K562 (cell line): ENCODE results near the gene CAPN8. TPM values are rescaled to one million over a fixed set of nuclear protein-coding genes. Genes with fewer than 3 reads are reported as not detected.

Experiments used
- ARID2 ChIP-seq: fragments of 450-650 bp; IDR thresholded peaks from 2 replicates; pipeline ENCODE4 v1.6.1; 2017; ENCODE audit warnings: antibody characterized with exemption, mild to moderate bottlenecking
- CBFA2T2 ChIP-seq: fragments of 450-650 bp; conservative IDR thresholded peaks from 2 replicates; pipeline ENCODE4 v1.6.1; 2017; ENCODE audit warnings: mild to moderate bottlenecking
- CEBPG ChIP-seq, 3 experiments: fragments of 200-800 bp in 1 of 3; sonication (Bioruptor generic) in 1 of 3; sonication (generic) in 1 of 3; formaldehyde crosslinking in 1 of 3; IDR thresholded peaks in 2 of 3; conservative IDR thresholded peaks in 1 of 3; 2 replicates each; pipeline versions ENCODE4 v1.6.1 to v1.8.0; 2016 to 2022; ENCODE audit warnings: missing compliant biosample characterization in 2 of 3, missing genetic modification characterization in 2 of 3, mild to moderate bottlenecking in 1 of 3, missing genetic modification reagents in 1 of 3
- DMBX1 ChIP-seq: fragments of 250-450 bp; sonication (Bioruptor Pico); IDR thresholded peaks from 2 replicates; pipeline ENCODE4 v1.8.0; 2022; ENCODE audit warnings: inconsistent platforms, mild to moderate bottlenecking, moderate library complexity, borderline replicate concordance
- HOMEZ ChIP-seq: fragments of 250-450 bp; sonication (Bioruptor Pico); IDR thresholded peaks from 2 replicates; pipeline ENCODE4 v1.4.0; 2020; ENCODE audit warnings: mild to moderate bottlenecking, moderate library complexity
- JUND ChIP-seq, 2 experiments: IDR thresholded peaks; 2 replicates in 1 of 2; 3 replicates in 1 of 2; pipeline ENCODE4 v1.6.1; 2011; ENCODE audit warnings: borderline replicate concordance in 2 of 2, low read depth in 2 of 2, low read length in 2 of 2, improper control_type of control experiment in 1 of 2, missing biosample characterization in 1 of 2, missing genetic modification characterization in 1 of 2, missing genetic modification reagents in 1 of 2
- KLF1 ChIP-seq: fragments of 450-650 bp; IDR thresholded peaks from 2 replicates; pipeline ENCODE4 v1.6.1; 2016; ENCODE audit warnings: missing genetic modification characterization, missing compliant biosample characterization
- L3MBTL2 ChIP-seq: fragments of 450-650 bp; IDR thresholded peaks from 2 replicates; pipeline ENCODE4 v1.6.1; 2016; ENCODE audit warnings: mild to moderate bottlenecking, moderate library complexity
- NFIC ChIP-seq: fragments of 450-650 bp; IDR thresholded peaks from 2 replicates; pipeline ENCODE4 v1.6.1; 2017; ENCODE audit warnings: mild to moderate bottlenecking, inconsistent platforms
- NR2C2 ChIP-seq, 2 experiments: fragments of 200-800 bp in 1 of 2; sonication (Bioruptor generic) in 1 of 2; sonication (generic) in 1 of 2; formaldehyde crosslinking in 1 of 2; IDR thresholded peaks; 2 replicates each; pipeline versions ENCODE4 v1.6.1 to v1.8.0; 2016 to 2022; ENCODE audit warnings: mild to moderate bottlenecking in 1 of 2, missing compliant biosample characterization in 1 of 2, missing genetic modification characterization in 1 of 2, missing genetic modification reagents in 1 of 2
- RAD51 ChIP-seq: fragments of 450-650 bp; IDR thresholded peaks from 2 replicates; pipeline ENCODE4 v1.7.1; 2016; ENCODE audit warnings: low read depth, mild to moderate bottlenecking, borderline replicate concordance
- SMAD1 ChIP-seq: fragments of 150-350 bp; IDR thresholded peaks from 2 replicates; pipeline ENCODE4 v1.6.1; 2014; ENCODE audit warnings: low read length, low read depth; ENCODE audit not compliant: partially characterized antibody
- SNRNP70 ChIP-seq: fragments of 200-400 bp; formaldehyde crosslinking; optimal IDR thresholded peaks from 2 replicates; pipeline ENCODE3; 2017; ENCODE audit warnings: low read depth, low read length
- U2AF1 ChIP-seq: fragments of 200-400 bp; formaldehyde crosslinking; optimal IDR thresholded peaks from 2 replicates; pipeline ENCODE3; 2017; ENCODE audit warnings: mild to moderate bottlenecking, low read depth, low read length, moderate library complexity
- U2AF2 ChIP-seq: fragments of 200-400 bp; formaldehyde crosslinking; optimal IDR thresholded peaks from 2 replicates; pipeline ENCODE3; 2017; ENCODE audit warnings: low read depth, mild to moderate bottlenecking, low read length
- ZNF146 ChIP-seq: IDR thresholded peaks from one replicate; pipeline ENCODE4 v1.6.1; 2018; ENCODE audit warnings: missing compliant biosample characterization; ENCODE audit not compliant: unreplicated experiment
- ZNF695 ChIP-seq: fragments of 450-650 bp; formaldehyde crosslinking; IDR thresholded peaks from 2 replicates; pipeline ENCODE4 v1.4.0; 2020; ENCODE audit warnings: mild to moderate bottlenecking, moderate library complexity
- polyA plus RNA-seq, 8 experiments: library from polyadenylated mRNA; depleted of rRNA in 4 of 8; stranded (reverse) in 5 of 8; unstranded in 3 of 8; fragments of >200 nt; fragmentation: Nextera tagmentation in 2 of 8; fragmentation: Illumina TruSeq in 1 of 8; extraction: Ambion mirVana in 2 of 8; extraction: Trizol in 1 of 8; gene quantifications; 2 replicates each; pipeline versions ENCODE4 v1.2.1 to v1.2.3, GENCODE V29; 2011 to 2014; ENCODE audit warnings: inconsistent platforms in 1 of 8, missing spikeins in 1 of 8
- total RNA-seq, 7 experiments: library from RNA; depleted of rRNA in 6 of 7; stranded (reverse); fragments of >200 nt in 6 of 7; fragmentation: Illumina TruSeq in 2 of 7; extraction: Trizol in 2 of 7; gene quantifications; 2 replicates each; pipeline versions ENCODE4 v1.2.1 to v1.2.3, GENCODE V29; 2011 to 2021; ENCODE audit warnings: low replicate concordance in 1 of 7
- TF ChIP-seq, protein P1 (sequence below): fragments of 450-650 bp; IDR thresholded peaks from 2 replicates; pipeline ENCODE4 v1.6.1; 2016
- TF ChIP-seq, protein P2 (sequence below): fragments of 250-450 bp; sonication (Bioruptor Pico); IDR thresholded peaks from 2 replicates; pipeline ENCODE4 v1.4.0; 2020
- TF ChIP-seq, protein P3 (sequence below): sonication (generic); formaldehyde crosslinking; IDR thresholded peaks from 2 replicates; pipeline ENCODE4 v1.8.0; 2022; ENCODE audit warnings: mild to moderate bottlenecking, missing genetic modification reagents

CAPN8 gene
- total and polyA plus RNA-seq, 9 of the 15 experiments (the other 6 are each of a cell fraction or from before 2014, with no cell fraction given) = 0.06 TPM; not detected in 8

DNA sequence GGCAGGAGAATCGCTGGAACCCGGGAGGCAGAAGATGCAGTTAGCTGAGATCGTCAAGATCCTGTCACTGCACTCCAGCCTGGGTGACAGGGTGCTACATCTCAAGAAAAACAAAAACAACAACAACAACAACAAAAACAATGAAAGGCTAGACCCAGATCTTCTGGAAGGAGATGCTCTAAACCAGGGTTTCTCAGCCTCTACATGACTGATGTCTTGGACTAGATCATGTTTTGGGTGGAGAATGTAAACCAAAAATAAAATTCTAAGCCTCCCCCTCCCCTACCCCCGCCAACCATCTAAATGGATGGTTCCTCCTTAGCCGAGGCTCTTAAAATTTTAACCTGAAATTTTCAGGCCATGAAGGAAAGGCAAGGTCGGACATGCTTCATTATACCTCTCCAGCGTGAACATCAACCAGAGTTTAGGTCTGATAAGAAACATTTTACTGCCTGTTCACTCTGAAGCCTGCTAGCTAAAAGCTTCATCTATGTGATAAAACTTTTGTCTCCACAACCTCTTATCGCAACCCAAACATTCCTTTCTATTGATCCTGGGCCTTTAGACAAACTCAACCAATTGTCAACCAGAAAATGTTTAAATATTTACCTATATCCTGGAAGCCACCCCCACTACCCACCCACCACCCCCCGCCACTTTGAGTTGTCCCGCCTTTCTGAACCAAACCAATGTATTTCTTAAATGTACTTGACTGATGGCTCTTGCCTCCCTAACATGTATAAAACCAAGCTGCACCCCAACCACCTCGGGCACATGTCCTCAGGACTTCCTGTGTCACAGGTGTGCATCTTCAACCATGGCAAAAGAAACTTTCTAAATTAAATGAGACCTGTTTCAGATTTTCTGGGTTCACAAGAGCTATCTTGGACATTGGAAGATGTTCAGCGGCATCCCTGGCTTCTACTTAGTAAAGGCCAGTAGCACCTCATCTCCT lies 45.0 kb upstream of the CAPN8 start (continued):
- TF ChIP-seq, protein P1, sequence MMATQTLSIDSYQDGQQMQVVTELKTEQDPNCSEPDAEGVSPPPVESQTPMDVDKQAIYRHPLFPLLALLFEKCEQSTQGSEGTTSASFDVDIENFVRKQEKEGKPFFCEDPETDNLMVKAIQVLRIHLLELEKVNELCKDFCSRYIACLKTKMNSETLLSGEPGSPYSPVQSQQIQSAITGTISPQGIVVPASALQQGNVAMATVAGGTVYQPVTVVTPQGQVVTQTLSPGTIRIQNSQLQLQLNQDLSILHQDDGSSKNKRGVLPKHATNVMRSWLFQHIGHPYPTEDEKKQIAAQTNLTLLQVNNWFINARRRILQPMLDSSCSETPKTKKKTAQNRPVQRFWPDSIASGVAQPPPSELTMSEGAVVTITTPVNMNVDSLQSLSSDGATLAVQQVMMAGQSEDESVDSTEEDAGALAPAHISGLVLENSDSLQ = peak; percentile 59
- TF ChIP-seq ARID2 (no peak), L3MBTL2 (no peak), SNRNP70 (no peak), JUND (IDR thresholded peaks at IDR 0.05; ENCODE audit: borderline replicate concordance, low read depth, low read length) (no peak), JUND (tag; IDR thresholded peaks at IDR 0.05; ENCODE audit: borderline replicate concordance, low read depth, low read length) (no peak), HOMEZ (CRISPR knock-in tag) (no peak), ZNF146 (CRISPR knock-in tag) (no peak), RAD51 (no peak), NFIC (peak; percentile 27; the same call in 1 of the 2 replicates), SMAD1 (no peak), ZNF695 (CRISPR knock-in tag) (no peak), DMBX1 (no peak), KLF1 (tag) (no peak), U2AF2 (no peak), CEBPG (CRISPR knock-in tag; IDR thresholded peaks at IDR 0.05) (no peak), CEBPG (tag; conservative IDR thresholded peaks at IDR 0.05 in 1 of 2, IDR thresholded peaks at IDR 0.05 in 1 of 2) (no peak), U2AF1 (no peak), CBFA2T2 (peak; percentile 82), NR2C2 (CRISPR knock-in tag; IDR thresholded peaks at IDR 0.05) (no peak), NR2C2 (tag; IDR thresholded peaks at IDR 0.05) (no peak)
- TF ChIP-seq, protein P2, sequence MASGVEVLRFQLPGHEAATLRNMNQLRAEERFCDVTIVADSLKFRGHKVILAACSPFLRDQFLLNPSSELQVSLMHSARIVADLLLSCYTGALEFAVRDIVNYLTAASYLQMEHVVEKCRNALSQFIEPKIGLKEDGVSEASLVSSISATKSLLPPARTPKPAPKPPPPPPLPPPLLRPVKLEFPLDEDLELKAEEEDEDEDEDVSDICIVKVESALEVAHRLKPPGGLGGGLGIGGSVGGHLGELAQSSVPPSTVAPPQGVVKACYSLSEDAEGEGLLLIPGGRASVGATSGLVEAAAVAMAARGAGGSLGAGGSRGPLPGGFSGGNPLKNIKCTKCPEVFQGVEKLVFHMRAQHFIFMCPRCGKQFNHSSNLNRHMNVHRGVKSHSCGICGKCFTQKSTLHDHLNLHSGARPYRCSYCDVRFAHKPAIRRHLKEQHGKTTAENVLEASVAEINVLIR (CRISPR knock-in tag) = no peak
- TF ChIP-seq, protein P3, sequence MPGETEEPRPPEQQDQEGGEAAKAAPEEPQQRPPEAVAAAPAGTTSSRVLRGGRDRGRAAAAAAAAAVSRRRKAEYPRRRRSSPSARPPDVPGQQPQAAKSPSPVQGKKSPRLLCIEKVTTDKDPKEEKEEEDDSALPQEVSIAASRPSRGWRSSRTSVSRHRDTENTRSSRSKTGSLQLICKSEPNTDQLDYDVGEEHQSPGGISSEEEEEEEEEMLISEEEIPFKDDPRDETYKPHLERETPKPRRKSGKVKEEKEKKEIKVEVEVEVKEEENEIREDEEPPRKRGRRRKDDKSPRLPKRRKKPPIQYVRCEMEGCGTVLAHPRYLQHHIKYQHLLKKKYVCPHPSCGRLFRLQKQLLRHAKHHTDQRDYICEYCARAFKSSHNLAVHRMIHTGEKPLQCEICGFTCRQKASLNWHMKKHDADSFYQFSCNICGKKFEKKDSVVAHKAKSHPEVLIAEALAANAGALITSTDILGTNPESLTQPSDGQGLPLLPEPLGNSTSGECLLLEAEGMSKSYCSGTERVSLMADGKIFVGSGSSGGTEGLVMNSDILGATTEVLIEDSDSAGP (CRISPR knock-in tag) = no peak
